Superior temporal gyrus (tissue), 1 donor: ENCODE data around the gene BICD2.
A peak's percentile ranks its signal among the peaks of the same experiment; 100 is the strongest.

Experiments used
- DNase-seq: peaks from one replicate; pipeline ENCODE4 v3.0.0-alpha.2; 2016; ENCODE audit errors: extremely low spot score

Gene BICD2

GRCh38 chr9:92668746-92669526 lies 95.7 kb downstream of the BICD2 start:
- no peak for DNase-seq

- no peak for DNase-seq
Measured at GRCh38 chr9:92666912-92667532, 97.6 kb downstream of the BICD2 start.

- DNase-seq, result no peak
Measured at GRCh38 chr9:92666236-92666635, 98.4 kb downstream of the BICD2 start.

- no peak for DNase-seq
Measured at GRCh38 chr9:92665836-92666235, 98.8 kb downstream of the BICD2 start.

- peak; percentile 68 for DNase-seq
Measured at GRCh38 chr9:92664394-92665152, 100.1 kb downstream of the BICD2 start.

GRCh38 chr9:92663951-92664350 lies 100.7 kb downstream of the BICD2 start:
- DNase-seq, result no peak

GRCh38 chr9:92663126-92663525 lies 101.5 kb downstream of the BICD2 start:
- no peak for DNase-seq

- no peak for DNase-seq
Measured at GRCh38 chr9:92661743-92662142, 102.9 kb downstream of the BICD2 start.
